NCI-H187 (cell line): Measurements from ENCODE around the gene TBX4.
"Not testable (repeated sequence)": the region's sequence is repeated elsewhere in the genome, so short reads cannot be mapped to it uniquely, and the experiment has no call there.

ENCODE experiments used
- DNase-seq, 2 experiments: peaks; one replicate each; lab custom pipeline; 2025; lab: John Stamatoyannopoulos, UW

TBX4 gene

GRCh38 chr17:61498042-61498994 is 46.1 kb downstream of the TBX4 start:
- DNase-seq = no peak

GRCh38 chr17:61499632-61500031 is 47.4 kb downstream of the TBX4 start:
- no peak for DNase-seq

GRCh38 chr17:61500287-61500686 is 48.1 kb downstream of the TBX4 start:
- no peak for DNase-seq

DNA sequence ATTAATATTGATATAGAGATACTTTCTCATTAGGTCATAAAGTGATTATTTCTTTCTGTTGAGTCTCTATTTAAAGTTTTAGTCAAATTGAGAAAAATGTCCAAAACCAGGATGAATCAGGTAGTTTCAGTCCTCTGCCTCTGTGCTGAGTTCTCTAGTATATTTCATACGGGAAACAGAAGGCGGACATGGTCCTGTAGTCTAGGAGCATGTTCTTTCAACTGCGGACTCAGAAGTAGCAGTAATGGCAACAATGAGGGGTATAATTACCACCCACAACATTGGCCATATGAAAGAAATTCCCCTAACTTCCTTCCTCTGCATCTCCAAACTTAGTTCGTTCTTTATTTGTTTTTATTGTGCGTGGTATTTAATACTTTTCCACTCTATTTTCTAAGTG is 50.1 kb downstream of the TBX4 start:
- no peak for DNase-seq

DNA sequence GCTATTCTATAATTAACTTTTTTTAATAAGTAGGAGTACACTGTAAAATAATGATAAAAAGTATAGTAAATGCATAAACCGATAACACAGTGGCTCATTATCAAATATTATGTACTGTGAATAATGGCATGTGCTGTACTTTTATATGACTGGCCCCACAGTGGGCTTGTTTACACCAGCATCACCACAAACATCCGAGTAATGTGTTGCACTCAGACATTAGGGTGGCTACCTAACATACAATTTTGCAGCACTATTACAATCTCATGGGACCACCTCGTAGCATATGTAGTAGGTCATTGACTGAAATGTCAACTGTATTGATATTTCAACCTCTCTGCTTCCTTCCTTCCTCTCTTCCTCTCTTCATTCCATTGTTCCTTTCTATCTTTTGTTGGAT is 51.7 kb downstream of the TBX4 start:
- DNase-seq = no peak

DNA sequence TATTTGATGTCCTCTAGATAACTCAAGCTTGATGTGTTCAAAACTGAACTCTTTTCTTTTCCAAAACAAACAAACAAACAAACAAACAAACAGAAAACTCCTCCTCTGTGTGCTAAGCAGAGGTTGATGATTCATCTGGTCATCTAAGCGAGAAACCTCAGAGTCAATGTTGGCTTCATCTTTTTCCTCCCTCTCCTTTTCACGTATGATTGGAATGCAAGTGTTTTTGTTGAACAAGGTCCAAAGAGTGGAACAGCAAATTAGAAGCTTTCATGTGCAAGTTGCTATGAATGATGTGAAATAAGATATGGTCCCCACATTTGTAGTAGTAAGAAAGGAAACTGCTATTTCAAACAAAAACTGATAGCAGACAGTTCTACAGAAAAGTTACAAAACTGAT is 52.5 kb downstream of the TBX4 start:
- DNase-seq = no peak

GRCh38 chr17:61505846-61506627 is 53.8 kb downstream of the TBX4 start:
- DNase-seq = no peak

- no peak for DNase-seq
These were observed 55.3 kb downstream of the TBX4 start for GRCh38 chr17:61507383-61508066.

DNA sequence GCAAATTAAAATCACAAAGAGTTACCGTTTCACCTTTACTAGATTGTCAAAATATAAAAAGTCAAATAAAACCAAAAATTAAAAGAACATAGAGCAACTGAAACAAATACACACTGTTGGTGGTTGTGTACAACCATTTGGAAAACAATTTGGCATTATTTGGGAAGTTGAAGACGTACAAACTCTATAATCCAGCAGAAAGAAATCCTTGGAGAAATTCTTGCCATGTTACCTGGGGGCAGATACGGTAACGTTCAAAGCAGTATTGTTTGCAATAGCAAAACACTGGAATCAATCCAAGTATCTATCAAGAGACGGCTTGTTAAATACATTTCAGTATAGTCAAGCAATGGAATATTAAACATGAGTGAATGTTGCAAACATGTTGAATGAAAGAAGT is 56.7 kb downstream of the TBX4 start:
- DNase-seq = no peak

- DNase-seq = not testable (repeated sequence)
These were observed 57.2 kb downstream of the TBX4 start for GRCh38 chr17:61509454-61509853.

DNA sequence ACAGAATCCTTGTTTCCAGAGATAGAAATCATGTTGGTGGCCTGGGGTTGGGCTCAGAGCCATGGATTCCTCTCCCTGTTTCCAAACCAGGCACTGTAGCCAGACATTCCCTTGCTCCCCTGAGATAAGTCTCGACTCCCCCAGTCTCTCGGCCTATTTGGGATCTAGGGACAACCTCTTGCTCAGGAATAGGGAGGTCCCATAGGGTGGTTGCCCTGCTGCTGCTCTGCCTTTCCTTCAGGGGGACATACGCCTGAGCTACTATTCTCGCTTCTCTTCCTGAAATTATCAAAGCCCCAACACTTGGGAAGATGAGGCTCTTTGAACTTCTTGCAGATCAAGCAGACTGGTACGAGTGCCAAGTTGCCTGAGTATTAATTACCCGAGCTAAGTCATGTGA is 58.0 kb downstream of the TBX4 start:
- no peak for DNase-seq

DNA sequence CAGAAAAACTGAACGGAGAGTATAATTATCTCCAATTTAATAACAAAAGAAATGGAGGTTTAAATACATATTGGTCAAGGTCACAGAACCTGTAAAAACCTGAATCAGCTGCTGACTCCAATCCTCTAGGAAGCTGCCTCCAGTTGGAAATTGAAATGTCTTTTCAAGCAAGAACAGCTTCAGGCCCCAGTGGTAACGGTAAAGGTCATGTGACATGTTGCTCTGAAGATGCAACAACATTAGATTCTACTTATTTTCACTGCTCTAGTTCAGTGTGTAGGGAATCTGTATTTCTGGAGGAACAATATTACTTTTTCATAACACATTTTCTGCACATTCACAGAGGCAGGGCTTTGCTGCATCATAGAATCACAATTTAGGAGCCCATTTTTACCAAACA is 58.8 kb downstream of the TBX4 start:
- DNase-seq = no peak

DNA sequence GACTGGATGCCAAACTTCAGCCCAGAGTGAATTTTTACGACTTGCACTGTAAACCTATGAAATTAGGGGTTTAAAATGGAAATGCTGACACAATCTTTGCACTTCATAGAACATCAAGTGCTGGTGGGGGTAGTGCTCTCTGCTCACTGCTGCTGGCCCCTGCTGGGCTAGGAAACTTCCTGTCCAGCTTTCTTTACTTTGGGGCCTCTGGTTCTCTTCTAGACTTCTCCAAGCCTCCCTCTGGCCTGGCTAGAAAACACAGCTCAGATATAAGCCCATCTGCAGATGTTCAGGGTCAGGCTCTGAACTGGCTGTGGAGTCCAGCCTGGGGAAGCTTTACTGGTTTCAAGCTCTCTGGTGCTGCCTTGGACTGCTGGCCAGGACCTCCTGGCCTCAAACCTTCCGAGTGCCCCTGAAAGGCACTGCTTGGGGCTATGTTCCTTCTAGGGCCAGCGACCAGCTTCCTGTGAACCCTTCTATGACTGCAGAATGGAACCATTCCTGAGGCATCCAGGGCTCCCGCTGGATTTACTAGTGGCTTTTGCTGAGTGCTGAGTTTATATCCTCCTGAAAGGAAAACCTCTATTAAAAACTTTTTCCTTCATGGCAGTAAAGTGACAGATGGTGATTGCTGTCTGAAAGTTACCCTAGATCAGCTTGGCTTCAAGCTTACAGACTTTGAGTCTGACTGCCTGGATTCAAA is 59.4 kb downstream of the TBX4 start:
- no peak for DNase-seq

GRCh38 chr17:61514491-61514890 is 62.3 kb downstream of the TBX4 start:
- no peak for DNase-seq

GRCh38 chr17:61517265-61517664 is 65.0 kb downstream of the TBX4 start:
- no peak for DNase-seq

GRCh38 chr17:61517843-61518606 is 65.8 kb downstream of the TBX4 start:
- no peak for DNase-seq

- no peak for DNase-seq
These were observed 66.9 kb downstream of the TBX4 start for GRCh38 chr17:61519139-61519538.

DNA sequence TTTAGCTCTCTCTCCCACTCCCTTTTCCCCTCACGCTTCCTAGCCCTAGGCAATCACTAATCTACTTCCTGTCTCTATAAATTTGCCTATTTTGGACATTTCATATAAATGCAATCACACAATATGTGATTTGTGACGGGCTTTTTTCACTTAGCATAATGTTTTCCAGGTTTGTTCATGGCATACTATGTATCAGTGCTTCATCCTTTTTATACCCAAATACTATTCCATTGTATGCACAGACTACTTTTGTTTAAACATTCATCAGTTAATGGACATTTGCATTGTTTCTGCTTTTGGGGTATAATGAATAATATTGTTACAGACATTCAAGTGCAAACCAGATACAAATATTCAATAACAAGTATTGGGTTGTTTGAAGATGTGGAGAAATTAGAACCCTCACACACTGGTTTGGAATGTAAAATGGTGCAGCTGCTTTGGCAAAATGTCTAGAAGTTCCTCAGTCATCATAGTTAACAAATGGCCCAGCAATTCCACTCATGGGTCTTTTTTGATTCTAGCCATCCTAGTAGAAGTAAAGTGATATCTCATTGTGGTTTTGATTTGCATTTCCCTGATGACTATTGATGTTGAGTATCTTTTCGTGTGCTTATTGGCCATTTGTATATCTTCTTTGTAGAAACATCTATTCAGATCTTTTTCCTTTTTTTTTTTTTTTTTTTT is 67.7 kb downstream of the TBX4 start:
- DNase-seq = no peak

GRCh38 chr17:61520897-61521296 is 68.7 kb downstream of the TBX4 start:
- DNase-seq = no peak

GRCh38 chr17:61522088-61522487 is 69.9 kb downstream of the TBX4 start:
- DNase-seq = no peak

DNA sequence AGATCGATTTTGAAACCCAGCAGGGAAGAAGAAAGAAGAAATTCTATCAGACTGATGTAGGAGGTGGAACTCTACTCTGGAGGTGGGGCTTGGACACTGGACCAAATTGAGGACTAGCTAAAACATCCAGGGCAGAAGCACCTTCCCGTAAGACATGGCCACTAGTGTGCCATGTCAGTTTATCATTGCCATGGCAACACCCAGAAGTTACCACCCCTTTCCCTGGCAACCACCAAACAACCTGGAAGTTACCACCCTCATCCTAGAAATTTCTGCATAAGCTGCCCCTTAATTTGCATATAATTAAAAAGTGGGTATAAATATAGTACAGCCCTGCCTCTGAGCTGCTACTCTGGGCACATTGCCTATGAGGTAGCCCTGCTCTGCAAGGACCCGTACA is 72.1 kb downstream of the TBX4 start:
- DNase-seq = no peak
